AG20443 (cell line): Measurements from ENCODE around the gene COX10.
"Not testable (repeated sequence)": the region's sequence is repeated elsewhere in the genome, so short reads cannot be mapped to it uniquely, and the experiment has no call there.

Experiments
- DNase-seq: peaks from one replicate; pipeline ENCODE4 v3.0.0; 2012; ENCODE audit warnings: low spot score, mixed read lengths

Gene COX10

DNA sequence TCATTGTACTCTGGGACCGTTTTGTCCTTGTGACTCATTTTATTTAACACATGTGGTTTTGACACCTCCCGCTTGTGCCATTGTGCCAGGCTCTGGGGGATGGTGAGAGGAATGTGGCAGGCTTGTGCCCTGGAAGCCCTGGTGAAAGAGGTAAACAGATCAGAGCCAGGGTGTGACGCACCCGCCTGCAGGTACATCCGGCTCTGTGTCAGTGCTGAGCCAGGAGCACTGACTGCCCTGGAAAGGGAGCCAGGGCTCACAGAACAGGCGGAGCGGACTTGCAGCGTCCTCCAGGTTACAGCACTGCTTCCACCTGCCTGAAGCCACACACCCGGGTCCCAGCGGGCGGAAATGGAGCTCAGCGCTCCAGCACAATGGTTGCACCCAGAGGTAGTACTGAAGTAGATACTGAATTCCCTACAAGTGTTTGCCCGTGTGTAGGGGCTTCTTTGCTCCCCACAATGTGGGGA, 136.7 kb downstream of the COX10 start:
- DNase-seq: no peak

DNA sequence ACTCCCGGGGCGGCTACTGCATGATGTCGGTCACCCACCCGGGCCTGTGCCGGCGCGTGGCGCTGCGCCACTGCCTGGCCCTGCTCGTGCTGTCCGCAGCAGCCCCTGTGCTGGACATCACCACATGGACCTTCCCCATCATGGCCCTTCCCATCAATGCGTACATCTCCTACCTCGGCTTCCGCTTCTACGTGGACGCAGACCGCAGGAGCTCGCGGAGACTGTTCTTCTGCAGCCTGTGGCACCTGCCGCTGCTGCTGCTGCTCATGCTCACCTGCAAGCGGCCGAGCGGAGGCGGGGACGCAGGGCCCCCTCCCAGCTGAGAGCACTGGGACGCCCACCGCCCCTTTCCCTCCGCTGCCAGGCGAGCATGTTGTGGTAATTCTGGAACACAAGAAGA, 137.6 kb downstream of the COX10 start:
- no peak for DNase-seq

DNA sequence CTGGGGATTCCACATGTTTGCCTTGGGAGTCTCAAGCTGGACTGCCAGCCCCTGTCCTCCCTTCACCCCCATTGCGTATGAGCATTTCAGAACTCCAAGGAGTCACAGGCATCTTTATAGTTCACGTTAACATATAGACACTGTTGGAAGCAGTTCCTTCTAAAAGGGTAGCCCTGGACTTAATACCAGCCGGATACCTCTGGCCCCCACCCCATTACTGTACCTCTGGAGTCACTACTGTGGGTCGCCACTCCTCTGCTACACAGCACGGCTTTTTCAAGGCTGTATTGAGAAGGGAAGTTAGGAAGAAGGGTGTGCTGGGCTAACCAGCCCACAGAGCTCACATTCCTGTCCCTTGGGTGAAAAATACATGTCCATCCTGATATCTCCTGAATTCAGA, 138.5 kb downstream of the COX10 start:
- DNase-seq: no peak

DNA sequence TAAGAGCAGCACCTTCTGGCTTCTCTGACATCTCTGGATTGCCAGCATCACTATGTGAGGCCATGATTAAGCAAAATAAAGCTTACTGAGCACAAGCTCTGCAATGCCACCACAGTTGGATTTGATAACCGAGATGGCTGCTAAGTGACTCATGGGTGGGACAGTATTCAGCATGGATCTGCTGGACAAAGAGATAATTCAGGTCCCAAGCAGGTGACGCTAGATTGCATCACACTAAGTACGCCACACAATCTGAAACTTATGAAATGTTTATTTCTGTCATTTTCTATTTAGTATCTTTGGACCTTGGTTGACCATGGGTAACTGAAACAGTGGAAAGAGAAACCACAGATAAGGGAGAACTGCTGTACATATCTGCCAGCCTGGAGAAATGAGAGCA, 139.9 kb downstream of the COX10 start:
- no peak for DNase-seq

DNA sequence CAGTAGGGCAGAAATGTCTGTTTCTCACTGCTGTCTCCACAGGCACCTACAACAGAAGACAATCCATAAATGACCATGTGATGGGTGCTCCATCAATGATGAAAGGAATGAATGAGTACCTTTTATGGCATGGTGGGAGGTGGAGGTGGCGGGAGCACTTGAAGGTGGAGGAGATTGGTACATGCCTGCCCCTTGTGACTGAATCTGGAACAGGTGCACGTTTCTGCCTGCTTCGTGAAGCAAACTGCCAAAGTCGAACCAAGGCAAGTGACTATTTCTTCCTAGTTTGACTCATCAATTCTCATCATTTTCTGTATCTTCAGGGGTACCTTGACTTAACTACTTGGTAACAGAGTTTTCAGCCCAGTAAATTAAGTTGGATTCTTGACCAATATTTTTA, 141.9 kb downstream of the COX10 start:
- no peak for DNase-seq

DNA sequence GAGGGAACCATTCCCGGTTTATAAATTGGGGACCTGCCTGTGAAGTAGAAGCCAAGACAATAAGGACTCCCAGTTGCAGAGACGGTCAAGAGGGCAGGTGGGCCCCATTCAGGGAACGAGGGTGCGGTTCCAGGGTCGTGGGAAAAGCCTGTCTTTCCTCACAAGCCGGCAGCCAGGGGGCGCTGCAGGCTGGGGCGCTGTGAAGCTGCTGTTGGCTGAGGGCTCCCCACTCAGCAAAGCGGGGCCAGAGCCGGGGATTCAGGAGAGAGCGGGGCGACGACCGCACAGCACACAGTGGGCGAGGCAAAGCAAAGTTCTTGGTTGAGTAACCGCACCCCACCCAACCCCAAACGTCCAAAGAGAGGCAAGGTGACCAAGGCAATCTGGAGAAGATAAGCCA, 142.5 kb downstream of the COX10 start:
- peak; percentile 52 for DNase-seq

DNA sequence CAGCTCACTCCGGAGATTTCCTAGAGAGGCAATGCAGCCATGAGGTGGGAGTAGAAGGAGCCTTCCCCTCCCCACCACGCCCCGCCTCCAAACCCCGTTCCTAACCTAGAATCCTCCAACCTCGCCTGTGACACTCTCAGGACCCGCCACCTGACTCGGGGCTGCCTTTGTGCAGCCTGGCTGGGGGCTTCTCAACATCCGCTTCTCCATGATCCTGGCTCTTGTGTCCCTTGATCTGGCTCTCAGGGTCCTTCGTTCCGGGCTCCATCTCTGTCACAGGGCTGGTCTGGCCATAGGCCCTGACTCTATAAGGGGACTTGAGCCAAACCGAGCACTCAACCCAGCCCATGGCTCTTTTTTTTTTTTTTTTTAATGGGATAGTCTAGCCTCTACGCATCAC, 143.1 kb downstream of the COX10 start:
- no peak for DNase-seq

DNA sequence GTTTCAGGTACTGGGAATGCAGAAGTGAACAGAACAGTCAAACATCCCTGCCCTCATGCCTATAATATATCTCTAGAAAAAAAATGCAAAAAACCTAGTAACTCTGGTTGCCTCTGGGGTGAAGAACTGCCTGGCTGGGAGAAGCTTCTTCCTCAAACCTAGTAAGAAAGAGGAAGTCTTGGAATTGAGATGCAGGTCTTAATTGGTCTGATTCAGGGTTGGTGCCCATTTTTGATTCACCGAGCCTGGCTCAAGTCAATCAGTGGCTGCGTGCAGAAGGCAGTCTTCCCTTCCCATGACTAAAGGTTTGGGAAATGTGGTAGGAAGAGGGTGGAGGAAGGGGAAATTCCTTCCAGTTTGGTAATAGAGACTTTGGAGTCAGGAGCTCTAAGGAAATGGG, 145.0 kb downstream of the COX10 start:
- DNase-seq: peak; percentile 62

DNA sequence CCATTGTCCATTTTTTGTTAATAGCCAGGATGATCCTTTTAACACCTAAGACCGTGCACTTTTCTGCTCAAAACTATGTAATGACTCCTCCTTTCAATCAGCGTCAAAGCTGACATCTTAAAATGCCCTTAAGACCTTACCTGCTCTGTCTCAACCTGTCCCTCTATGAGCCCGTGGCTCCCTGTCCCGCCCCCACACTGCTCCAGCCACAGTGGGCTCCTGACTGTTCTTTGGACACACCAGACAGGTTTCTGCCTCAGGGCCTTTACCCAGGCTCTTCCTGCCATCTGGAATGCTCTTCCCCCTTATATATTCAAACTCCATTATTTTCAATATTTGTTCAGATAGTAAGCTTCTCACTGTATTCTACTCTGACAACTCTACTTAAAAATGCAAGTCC, 153.3 kb downstream of the COX10 start:
- DNase-seq: no peak

DNA sequence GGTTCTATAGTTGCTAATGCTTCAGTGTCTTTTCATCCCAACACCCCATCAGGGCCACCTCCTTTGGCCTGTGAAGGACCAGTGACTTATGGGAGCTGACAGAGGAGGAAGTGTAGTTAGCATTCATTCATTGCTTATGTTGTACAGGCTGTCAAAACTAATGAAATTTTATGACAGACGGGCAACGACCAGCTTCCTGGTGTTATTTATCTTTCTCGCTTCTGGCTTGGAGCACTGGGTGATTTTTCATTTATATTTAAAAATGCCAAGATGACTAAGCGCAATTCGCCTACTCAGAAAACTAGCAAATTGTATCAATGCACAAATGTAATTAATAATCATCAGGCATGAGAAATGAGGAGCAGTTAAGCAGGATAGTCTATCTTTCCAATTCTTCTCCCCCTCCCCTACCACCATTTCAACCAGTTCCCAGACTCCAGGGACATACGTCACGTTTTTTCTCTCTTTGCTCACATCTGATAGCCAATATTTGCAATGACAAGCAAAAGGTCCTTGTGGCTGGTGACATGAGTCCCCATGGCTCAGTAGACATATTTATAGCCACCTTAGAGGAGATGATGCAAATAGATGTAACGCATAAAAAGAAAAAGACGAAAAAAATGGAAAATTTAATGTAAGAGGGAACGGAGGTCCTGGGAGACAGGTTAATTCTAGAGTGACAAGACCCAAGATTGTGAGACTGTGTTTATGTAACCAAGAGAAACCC, 156.1 kb downstream of the COX10 start:
- DNase-seq: no peak

DNA sequence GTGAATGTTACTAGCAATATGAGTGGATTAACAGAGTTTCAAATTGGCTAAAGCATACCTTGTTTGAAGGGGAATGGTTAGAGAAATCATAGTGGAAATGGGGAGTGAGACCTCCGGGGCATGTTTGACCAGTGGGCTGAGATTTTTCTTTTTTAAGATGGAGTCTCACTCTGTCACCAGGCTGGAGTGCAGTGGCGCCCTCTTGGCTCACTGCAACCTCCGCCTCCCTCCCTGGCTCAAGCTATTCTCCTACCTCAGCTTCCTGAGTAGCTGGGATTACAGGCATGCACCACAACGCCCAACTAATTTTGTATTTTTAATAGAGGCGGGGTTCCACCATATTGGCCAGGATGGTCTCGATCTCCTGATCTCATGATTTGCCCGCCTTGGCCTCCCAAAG, 157.7 kb downstream of the COX10 start:
- DNase-seq: no peak

DNA sequence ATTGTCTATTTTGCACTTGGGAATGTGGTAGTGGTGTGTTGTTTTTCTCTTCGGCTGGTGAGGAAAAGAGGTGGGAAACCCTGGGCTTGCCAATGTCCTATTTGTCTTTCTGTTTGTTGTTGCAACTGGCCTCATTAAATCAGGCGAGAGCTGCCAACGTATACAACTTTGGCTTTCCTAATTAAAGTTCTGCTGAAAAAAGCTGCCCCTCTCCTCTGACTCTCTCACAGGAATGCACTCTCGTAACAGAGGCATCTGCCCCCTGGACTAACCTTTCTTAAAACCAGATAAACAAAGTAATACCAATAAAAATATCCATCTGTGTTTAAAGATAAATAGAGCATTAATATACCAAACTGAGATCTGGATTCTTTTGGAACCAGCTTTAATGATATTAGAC, 159.6 kb downstream of the COX10 start:
- DNase-seq: peak; percentile 22

DNA sequence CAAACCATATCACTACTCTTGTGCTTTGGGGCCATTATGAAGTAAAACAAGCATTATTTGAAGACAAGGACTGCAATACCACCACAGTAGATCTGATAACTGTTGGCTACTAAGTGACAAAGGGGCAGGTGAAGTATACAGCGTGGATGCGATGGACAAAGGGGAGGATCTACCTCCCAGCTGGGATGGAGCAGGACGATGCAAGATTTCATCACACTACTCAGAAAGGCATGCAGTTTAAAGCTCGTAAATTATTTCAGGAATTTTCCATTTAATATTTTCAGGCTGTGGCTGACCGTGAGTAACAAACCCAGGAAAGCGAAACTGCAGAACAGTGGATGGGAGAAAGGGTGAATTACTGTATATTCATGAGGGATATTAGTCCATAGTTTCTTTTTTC, 161.9 kb downstream of the COX10 start:
- DNase-seq: peak; percentile 40

DNA sequence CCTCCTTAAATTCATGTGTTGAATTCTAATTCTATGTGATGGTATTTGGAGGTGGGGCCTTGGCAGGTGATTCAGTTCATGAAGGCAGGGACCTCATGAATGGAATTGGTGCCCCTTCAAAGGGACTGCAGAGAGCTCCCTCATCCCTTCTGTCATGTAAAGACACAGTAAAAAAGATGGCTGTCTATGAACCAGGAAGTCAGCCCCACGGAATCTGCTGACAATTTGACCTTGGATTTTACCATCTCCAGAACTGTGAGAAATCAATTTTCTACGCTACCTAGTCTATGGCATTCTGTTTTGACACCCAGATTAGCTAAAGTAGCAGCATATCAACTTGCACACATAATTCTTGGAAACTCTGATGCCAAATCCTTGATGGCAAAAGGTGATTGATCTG, 165.7 kb downstream of the COX10 start:
- DNase-seq: not testable (repeated sequence)

DNA sequence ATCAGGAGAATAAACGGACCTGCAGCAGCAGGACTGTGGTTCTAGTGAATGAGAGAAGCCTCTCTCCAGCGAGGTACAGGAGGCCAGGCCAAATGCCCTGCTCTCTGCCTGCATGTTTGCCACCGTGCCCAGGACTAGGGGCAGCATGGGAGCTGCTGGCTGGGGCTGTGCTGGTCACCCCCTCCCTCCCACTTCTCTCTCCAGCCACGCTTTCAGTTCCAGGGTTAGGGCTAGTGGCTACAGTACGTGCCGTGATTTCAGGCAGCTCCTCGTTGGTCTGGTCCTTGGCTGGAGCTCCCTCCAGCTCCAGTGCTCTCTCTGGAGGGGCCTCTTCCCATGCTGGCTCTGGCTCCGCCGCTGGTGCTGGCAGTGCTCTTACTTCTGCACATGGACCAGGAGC, 166.7 kb downstream of the COX10 start:
- DNase-seq: not testable (repeated sequence)

DNA sequence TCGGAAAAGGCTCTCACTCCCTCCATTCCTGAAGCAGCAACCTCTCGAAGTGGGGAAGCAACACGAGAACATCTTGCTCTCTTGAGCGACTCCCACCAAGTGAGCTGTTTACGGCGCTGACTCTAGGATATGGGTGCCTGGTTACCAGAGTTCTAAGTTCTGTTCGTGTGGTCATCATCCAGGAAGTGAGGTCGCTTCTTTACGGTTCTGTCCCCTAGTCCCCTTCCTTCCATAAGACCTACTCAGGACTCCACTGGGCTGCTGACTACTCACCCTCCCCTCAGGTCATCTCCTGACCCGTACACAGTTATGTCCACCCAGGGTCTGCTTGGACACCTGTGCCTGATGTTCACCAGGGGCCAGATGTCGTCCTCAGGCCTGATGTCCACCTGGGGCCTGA, 167.5 kb downstream of the COX10 start, which contains the start of gene CDRT15:
Gene CDRT15, minus strand, starts transcription at position 101 of the 400 bp plus-strand sequence. Its CDS starts 29 bp downstream, at position 72.
- DNase-seq: not testable (repeated sequence)

DNA sequence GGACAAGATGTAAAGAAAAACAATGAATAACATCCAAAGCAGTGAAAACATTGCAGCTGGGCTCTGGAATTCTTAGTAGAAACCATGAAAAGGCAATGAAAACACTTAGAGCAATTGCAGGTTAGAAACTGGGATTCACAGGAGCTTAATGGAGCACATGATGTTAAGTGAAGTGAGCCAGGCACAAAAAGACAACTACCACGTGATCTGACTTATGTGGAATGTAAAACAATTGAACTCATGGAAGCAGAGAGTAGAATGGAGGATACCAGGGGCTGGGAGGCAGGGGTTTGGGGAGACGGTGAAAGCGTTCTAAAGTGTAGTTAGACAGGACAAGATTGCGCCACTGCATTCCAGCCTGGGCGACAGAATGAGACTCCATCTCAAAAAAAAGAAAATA, 170.0 kb downstream of the COX10 start:
- DNase-seq: not testable (repeated sequence)

DNA sequence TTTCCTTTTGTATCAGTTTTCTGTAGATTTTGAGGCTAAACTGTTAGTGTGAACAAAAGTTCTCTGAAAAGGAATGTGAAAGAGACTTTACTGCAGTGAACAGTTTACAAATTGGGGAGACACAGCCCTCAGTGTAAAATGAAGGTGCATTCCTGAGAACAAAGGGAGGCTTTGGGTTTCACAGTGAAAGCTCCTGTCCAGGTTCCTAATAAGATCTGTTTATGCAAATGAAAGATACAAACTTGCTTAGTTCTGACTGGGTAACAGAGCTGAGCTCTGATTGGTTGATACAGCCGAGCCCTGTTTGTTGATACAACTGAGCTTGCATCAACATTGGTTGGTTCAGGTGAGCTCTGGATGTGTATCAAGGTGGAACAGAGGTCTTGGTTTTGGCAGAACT, 175.7 kb downstream of the COX10 start:
- DNase-seq: no peak

DNA sequence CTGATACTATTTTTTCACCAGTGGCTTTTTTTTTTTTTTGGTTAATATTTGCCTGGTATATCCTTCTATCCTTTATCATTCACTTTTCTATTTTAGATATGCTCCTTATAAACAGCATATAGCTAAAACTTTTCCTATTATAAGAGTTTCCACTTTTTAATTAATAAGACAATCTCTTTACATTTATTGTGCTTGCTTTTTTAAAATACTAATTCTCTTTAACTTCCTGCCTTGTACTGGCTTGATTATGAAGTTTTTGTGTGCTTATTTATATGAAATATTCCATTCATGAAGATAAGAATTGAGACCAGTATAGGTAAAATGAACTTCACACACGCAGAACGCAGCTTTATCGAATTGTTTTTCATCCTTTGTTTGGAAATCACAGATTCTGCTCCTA, 176.3 kb downstream of the COX10 start:
- no peak for DNase-seq
